ENCODE results near the gene STAG1. TPM values are rescaled to one million over a fixed set of nuclear protein-coding genes. Genes with fewer than 3 reads are reported as not detected.
A peak's percentile ranks its signal among the peaks of the same experiment; 100 is the strongest.
"Not testable (repeated sequence)": the region's sequence is repeated elsewhere in the genome, so short reads cannot be mapped to it uniquely, and the experiment has no call there.

STAG1 gene
- polyA plus RNA-seq, 3 donors, result 7.2 to 10.0 (median 7.5) TPM

- intact Hi-C loops (cut with micrococcal nuclease), result no loop called here
- peaks cover 0 to 8% of the 10 kb centered on the region in 2 donors for H3K36me3 ChIP-seq (replicated peaks in 1 of 2; ENCODE audit: control insufficient read depth in 1 of 2, insufficient read depth in 2 of 2, low read length in 2 of 2)
- H2AFZ ChIP-seq (ENCODE audit: insufficient read depth, low read depth, low read length, poor library complexity, severe bottlenecking), result no peak overlapping the region
- no peaks in the 10 kb centered on the region for H3K79me2 ChIP-seq (ENCODE audit: insufficient read depth, low read length)
- no peak overlapping the region for H3K9ac ChIP-seq (ENCODE audit: insufficient read depth, low read length, poor library complexity, severe bottlenecking)
- no peaks in the 10 kb centered on the region for H3K9me3 ChIP-seq (replicated peaks in 1 of 2; ENCODE audit: control insufficient read depth in 1 of 2, insufficient read depth in 1 of 2, low read length in 2 of 2)
- no peaks in the 10 kb centered on the region for H4K20me1 ChIP-seq (ENCODE audit: insufficient read depth, low read length)
- peaks cover 18 to 29% of the 10 kb centered on the region in 2 donors for H3K36me3 Mint-ChIP-seq
- no peak overlapping the region for H3K4me3 ChIP-seq (replicated peaks in 1 of 3; ENCODE audit: low read depth in 2 of 3, low read length in 3 of 3)
- no peak overlapping the region for H3K27ac ChIP-seq (ENCODE audit: low read depth in 1 of 2, low read length in 2 of 2)
- no peak overlapping the region for H3K4me3 Mint-ChIP-seq
- peaks cover 0 to 2% (median 0%) of the 10 kb centered on the region in 7 donors for H3K9me3 Mint-ChIP-seq
- no peak overlapping the region for H3K4me2 ChIP-seq (replicated peaks; ENCODE audit: extremely low read depth, low read length, poor library complexity, severe bottlenecking)
- H3K4me1 Mint-ChIP-seq, result peaks cover 1% of the 10 kb centered on the region
- H3K27ac Mint-ChIP-seq, result peak overlapping the region in 2 of 7 donors; percentile 35 to 46
- no peaks in the 10 kb centered on the region for H3K4me1 ChIP-seq (ENCODE audit: control insufficient read depth in 1 of 2, insufficient read depth in 2 of 2, low read length in 2 of 2)
- no peak for TF ChIP-seq CTCF (IDR thresholded peaks at IDR 0.05)
- no peaks in the 10 kb centered on the region for H3K27me3 ChIP-seq (ENCODE audit: control insufficient read depth in 2 of 2, insufficient read depth in 2 of 2, low read length in 2 of 2)
- no peak for DNase-seq
- no peaks in the 10 kb centered on the region for H3K27me3 Mint-ChIP-seq (ENCODE audit: low read depth in 3 of 3)
- WGBS (ENCODE audit: insufficient coverage), result 89% methylated on average over 6 of the region's 9 CpGs
These were observed 190.2 kb downstream of the STAG1 start for GRCh38 chr3:136562026-136562425.

GRCh38 chr3:136559896-136560295, 192.3 kb downstream of the STAG1 start:
- no peak overlapping the region for H3K27ac ChIP-seq (ENCODE audit: low read depth in 1 of 2, low read length in 2 of 2)
- no peak for TF ChIP-seq CTCF (IDR thresholded peaks at IDR 0.05)

GRCh38 chr3:136549461-136549860, 202.7 kb downstream of the STAG1 start:
- H3K27me3 ChIP-seq (ENCODE audit: control insufficient read depth in 2 of 2, insufficient read depth in 2 of 2, low read length in 2 of 2); H3K36me3 ChIP-seq (replicated peaks in 1 of 2; ENCODE audit: control insufficient read depth in 1 of 2, insufficient read depth in 2 of 2, low read length in 2 of 2); H3K4me2 ChIP-seq (replicated peaks; ENCODE audit: extremely low read depth, low read length, poor library complexity, severe bottlenecking); H3K4me3 Mint-ChIP-seq; H3K4me3 ChIP-seq (replicated peaks in 1 of 3; ENCODE audit: low read depth in 2 of 3, low read length in 3 of 3); intact Hi-C loops (cut with micrococcal nuclease); H2AFZ ChIP-seq (ENCODE audit: insufficient read depth, low read depth, low read length, poor library complexity, severe bottlenecking); H3K79me2 ChIP-seq (ENCODE audit: insufficient read depth, low read length); H3K9me3 ChIP-seq (replicated peaks in 1 of 2; ENCODE audit: control insufficient read depth in 1 of 2, insufficient read depth in 1 of 2, low read length in 2 of 2); H3K9me3 Mint-ChIP-seq; H3K27me3 Mint-ChIP-seq (ENCODE audit: low read depth in 3 of 3); H4K20me1 ChIP-seq (ENCODE audit: insufficient read depth, low read length); H3K9ac ChIP-seq (ENCODE audit: insufficient read depth, low read length, poor library complexity, severe bottlenecking): not testable (repeated sequence)
- no CpG with 5 or more reads among the region's 1 CpG for WGBS (ENCODE audit: insufficient coverage)
- peaks cover 32% of the 10 kb centered on the region for H3K4me1 Mint-ChIP-seq
- DNase-seq, result peak; percentile 21 to 58 (median 23)
- peaks cover 11 to 30% of the 10 kb centered on the region in 2 donors for H3K4me1 ChIP-seq (ENCODE audit: control insufficient read depth in 1 of 2, insufficient read depth in 2 of 2, low read length in 2 of 2)
- H3K27ac ChIP-seq (ENCODE audit: low read depth in 1 of 2, low read length in 2 of 2), result peak overlapping the region; percentile 32 to 50
- H3K27ac Mint-ChIP-seq, result peak overlapping the region in 6 of 7 donors; percentile 43 to 83 (median 72)
- peaks cover 5 to 17% of the 10 kb centered on the region in 2 donors for H3K36me3 Mint-ChIP-seq

More at GRCh38 chr3:136559896-136560295, 192.3 kb downstream of the STAG1 start:
- Histone ChIP-seq H3K27me3 (ENCODE audit: control insufficient read depth in 2 of 2, insufficient read depth in 2 of 2, low read length in 2 of 2) (no peaks in the 10 kb centered on the region), H3K36me3 (replicated peaks in 1 of 2; ENCODE audit: control insufficient read depth in 1 of 2, insufficient read depth in 2 of 2, low read length in 2 of 2) (no peaks in the 10 kb centered on the region), H3K9me3 (replicated peaks in 1 of 2; ENCODE audit: control insufficient read depth in 1 of 2, insufficient read depth in 1 of 2, low read length in 2 of 2) (no peaks in the 10 kb centered on the region), H4K20me1 (ENCODE audit: insufficient read depth, low read length) (no peaks in the 10 kb centered on the region), H3K4me3 (replicated peaks in 1 of 3; ENCODE audit: low read depth in 2 of 3, low read length in 3 of 3) (no peak overlapping the region), H3K79me2 (ENCODE audit: insufficient read depth, low read length) (no peaks in the 10 kb centered on the region), H3K4me1 (ENCODE audit: control insufficient read depth in 1 of 2, insufficient read depth in 2 of 2, low read length in 2 of 2) (no peaks in the 10 kb centered on the region), H2AFZ (ENCODE audit: insufficient read depth, low read depth, low read length, poor library complexity, severe bottlenecking) (no peak overlapping the region), H3K4me2 (replicated peaks; ENCODE audit: extremely low read depth, low read length, poor library complexity, severe bottlenecking) (no peak overlapping the region), H3K9ac (ENCODE audit: insufficient read depth, low read length, poor library complexity, severe bottlenecking) (no peak overlapping the region)
- H3K4me3 Mint-ChIP-seq, result no peak overlapping the region
- no peak overlapping the region for H3K27ac Mint-ChIP-seq
- no peaks in the 10 kb centered on the region for H3K27me3 Mint-ChIP-seq (ENCODE audit: low read depth in 3 of 3)
- no peak for DNase-seq
- peaks cover 11 to 21% of the 10 kb centered on the region in 2 donors for H3K36me3 Mint-ChIP-seq
- intact Hi-C loops (cut with micrococcal nuclease), result loop anchor here in 1 of 2 donors (10.0 kb wide), 1 partner anchor 55 kb away; no protein-coding TSS in a partner anchor
- 100% methylated on average over 1 of the region's 2 CpGs for WGBS (ENCODE audit: insufficient coverage)
- H3K4me1 Mint-ChIP-seq, result no peaks in the 10 kb centered on the region
- H3K9me3 Mint-ChIP-seq, result peaks cover 0 to 2% (median 0%) of the 10 kb centered on the region in 7 donors

All from CD14-positive monocyte (primary cell).